ENCODE results near the gene IFI35. TPM values are rescaled to one million over a fixed set of nuclear protein-coding genes. Genes with fewer than 3 reads are reported as not detected.

Gene IFI35
- total and polyA plus RNA-seq, 9 of the 15 experiments (the other 6 are each of a cell fraction or from before 2014, with no cell fraction given), result 4.4 to 13.1 (median 10.2) TPM

DNA sequence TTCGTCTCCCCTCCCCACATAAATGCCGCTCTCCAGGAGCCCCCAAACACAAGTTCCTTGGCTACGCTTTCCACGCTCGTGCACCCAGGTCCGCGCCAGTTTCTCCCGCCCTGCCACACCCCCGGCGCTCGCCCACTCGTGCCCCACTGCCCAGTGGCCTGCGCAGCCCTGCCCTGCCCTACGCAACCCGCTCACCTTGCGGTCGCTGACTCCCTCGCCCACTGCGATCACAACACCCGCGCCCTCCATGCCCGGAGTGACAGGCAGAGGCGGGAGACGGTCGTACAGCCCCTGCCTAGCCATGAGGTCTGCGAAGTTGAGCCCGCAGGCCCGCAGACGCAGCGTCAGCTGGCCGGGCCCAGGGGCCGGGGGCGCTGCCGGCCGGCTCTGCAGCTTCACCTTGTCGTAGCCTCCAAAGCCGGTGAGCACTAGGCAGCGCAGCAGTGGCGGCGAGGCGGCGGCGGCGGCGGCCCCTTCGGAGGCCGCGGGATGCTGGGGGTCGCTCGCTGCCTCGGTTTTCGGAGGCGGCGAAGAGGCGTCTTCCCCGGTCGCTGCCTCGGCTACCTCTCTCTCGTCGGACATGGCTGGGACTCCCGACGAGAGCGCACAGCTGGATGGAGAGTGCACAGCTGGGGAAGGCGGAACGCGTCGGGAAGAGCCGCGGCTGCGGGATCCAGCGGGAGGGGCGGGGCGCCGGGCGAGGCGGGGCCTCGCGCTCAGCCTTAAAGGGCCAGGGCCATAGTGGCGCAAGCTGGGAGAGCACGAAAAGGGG, 15.3 kb downstream of the IFI35 start, which contains the start of gene VAT1 (continued):
- TF ChIP-seq, protein P1, sequence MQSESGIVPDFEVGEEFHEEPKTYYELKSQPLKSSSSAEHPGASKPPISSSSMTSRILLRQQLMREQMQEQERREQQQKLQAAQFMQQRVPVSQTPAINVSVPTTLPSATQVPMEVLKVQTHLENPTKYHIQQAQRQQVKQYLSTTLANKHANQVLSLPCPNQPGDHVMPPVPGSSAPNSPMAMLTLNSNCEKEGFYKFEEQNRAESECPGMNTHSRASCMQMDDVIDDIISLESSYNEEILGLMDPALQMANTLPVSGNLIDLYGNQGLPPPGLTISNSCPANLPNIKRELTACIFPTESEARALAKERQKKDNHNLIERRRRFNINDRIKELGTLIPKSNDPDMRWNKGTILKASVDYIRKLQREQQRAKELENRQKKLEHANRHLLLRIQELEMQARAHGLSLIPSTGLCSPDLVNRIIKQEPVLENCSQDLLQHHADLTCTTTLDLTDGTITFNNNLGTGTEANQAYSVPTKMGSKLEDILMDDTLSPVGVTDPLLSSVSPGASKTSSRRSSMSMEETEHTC (IDR thresholded peaks at IDR 0.05), result no peak
- TF ChIP-seq CTBP1 (IDR thresholded peaks at IDR 0.05; ENCODE audit: borderline replicate concordance) (peak; percentile 81; the same call in 1 of the 2 replicates), DACH1 (IDR thresholded peaks at IDR 0.05; ENCODE audit: partially characterized antibody) (peak; percentile 81), CBX2 (IDR thresholded peaks at IDR 0.05; ENCODE audit: insufficient read depth, low read length, poor library complexity, severe bottlenecking) (no peak), JUND (IDR thresholded peaks at IDR 0.05; ENCODE audit: borderline replicate concordance, low read depth, low read length) (0 out of 2 replicates have a peak, but pooled peaks have one; percentile 13), JUND (tag; IDR thresholded peaks at IDR 0.05; ENCODE audit: borderline replicate concordance, low read depth, low read length) (no peak), CBFA2T3 (IDR thresholded peaks at IDR 0.05) (no peak), ZNF239 (CRISPR knock-in tag; IDR thresholded peaks at IDR 0.05) (no peak), FUS (optimal IDR thresholded peaks at IDR 0.05; ENCODE audit: low read depth, low read length) (peak; percentile 60), HNRNPH1 (optimal IDR thresholded peaks at IDR 0.05; ENCODE audit: low read depth, low read length) (no peak), TEAD1 (CRISPR knock-in tag; IDR thresholded peaks at IDR 0.05) (peak in 1 of 2 experiments; percentile 74; a peak in 1 of 4 replicates), BCL6 (CRISPR knock-in tag; IDR thresholded peaks at IDR 0.05) (no peak), KAT2B (IDR thresholded peaks at IDR 0.05; ENCODE audit: low read depth, low read length) (no peak), MED1 (CRISPR knock-in tag; IDR thresholded peaks at IDR 0.05; ENCODE audit: borderline replicate concordance) (no peak), NCOA6 (IDR thresholded peaks at IDR 0.05) (no peak; the same call in 1 of the 2 replicates), NR1H2 (CRISPR knock-in tag; IDR thresholded peaks at IDR 0.05) (no peak), SRSF3 (IDR thresholded peaks at IDR 0.05; ENCODE audit: insufficient read depth, low read length) (no peak), ZKSCAN1 (IDR thresholded peaks at IDR 0.05; ENCODE audit: low read depth, low read length) (no peak), ZNF75A (CRISPR knock-in tag; IDR thresholded peaks at IDR 0.05) (no peak), CCAR2 (IDR thresholded peaks at IDR 0.05; ENCODE audit: low read depth, low read length) (no peak), YBX1 (IDR thresholded peaks at IDR 0.05) (no peak)
- TF ChIP-seq, protein P2, sequence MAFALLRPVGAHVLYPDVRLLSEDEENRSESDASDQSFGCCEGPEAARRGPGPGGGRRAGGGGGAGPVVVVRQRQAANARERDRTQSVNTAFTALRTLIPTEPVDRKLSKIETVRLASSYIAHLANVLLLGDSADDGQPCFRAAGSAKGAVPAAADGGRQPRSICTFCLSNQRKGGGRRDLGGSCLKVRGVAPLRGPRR (CRISPR knock-in tag; IDR thresholded peaks at IDR 0.05), result no peak
- TF ChIP-seq, protein P3, sequence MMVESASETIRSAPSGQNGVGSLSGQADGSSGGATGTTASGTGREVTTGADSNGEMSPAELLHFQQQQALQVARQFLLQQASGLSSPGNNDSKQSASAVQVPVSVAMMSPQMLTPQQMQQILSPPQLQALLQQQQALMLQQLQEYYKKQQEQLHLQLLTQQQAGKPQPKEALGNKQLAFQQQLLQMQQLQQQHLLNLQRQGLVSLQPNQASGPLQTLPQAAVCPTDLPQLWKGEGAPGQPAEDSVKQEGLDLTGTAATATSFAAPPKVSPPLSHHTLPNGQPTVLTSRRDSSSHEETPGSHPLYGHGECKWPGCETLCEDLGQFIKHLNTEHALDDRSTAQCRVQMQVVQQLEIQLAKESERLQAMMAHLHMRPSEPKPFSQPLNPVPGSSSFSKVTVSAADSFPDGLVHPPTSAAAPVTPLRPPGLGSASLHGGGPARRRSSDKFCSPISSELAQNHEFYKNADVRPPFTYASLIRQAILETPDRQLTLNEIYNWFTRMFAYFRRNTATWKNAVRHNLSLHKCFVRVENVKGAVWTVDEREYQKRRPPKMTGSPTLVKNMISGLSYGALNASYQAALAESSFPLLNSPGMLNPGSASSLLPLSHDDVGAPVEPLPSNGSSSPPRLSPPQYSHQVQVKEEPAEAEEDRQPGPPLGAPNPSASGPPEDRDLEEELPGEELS (CRISPR knock-in tag; IDR thresholded peaks at IDR 0.05; ENCODE audit: borderline replicate concordance), result peak; percentile 17; the same call in 1 of the 2 replicates
- TF ChIP-seq, protein P4, sequence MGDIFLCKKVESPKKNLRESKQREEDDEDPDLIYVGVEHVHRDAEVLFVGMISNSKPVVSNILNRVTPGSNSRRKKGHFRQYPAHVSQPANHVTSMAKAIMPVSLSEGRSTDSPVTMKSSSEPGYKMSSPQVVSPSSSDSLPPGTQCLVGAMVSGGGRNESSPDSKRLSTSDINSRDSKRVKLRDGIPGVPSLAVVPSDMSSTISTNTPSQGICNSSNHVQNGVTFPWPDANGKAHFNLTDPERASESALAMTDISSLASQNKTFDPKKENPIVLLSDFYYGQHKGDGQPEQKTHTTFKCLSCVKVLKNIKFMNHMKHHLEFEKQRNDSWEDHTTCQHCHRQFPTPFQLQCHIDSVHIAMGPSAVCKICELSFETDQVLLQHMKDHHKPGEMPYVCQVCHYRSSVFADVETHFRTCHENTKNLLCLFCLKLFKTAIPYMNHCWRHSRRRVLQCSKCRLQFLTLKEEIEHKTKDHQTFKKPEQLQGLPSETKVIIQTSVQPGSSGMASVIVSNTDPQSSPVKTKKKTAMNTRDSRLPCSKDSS (IDR thresholded peaks at IDR 0.05; ENCODE audit: low read depth, partially characterized antibody), result no peak
